Amygdala (tissue), 56 donors: ENCODE data around the gene PPA2.

Experiments
- DNase-seq, 56 donors: peaks; one replicate each; lab custom pipeline; 2025; lab: John Stamatoyannopoulos, UW

Gene PPA2

GRCh38 chr4:105400901-105401677, 72.8 kb downstream of the PPA2 start:
- no peak for DNase-seq

- DNase-seq = no peak
Measured at GRCh38 chr4:105399532-105400161, 74.2 kb downstream of the PPA2 start.

GRCh38 chr4:105392858-105393257, 81.0 kb downstream of the PPA2 start:
- DNase-seq = no peak

GRCh38 chr4:105389167-105389566, 84.7 kb downstream of the PPA2 start:
- DNase-seq = no peak

GRCh38 chr4:105387466-105387865, 86.4 kb downstream of the PPA2 start:
- no peak for DNase-seq

GRCh38 chr4:105386012-105386411, 87.8 kb downstream of the PPA2 start:
- no peak for DNase-seq

- DNase-seq = no peak
Measured at GRCh38 chr4:105374071-105374470, 99.8 kb downstream of the PPA2 start.

- no peak for DNase-seq
Measured at GRCh38 chr4:105373324-105373723, 100.5 kb downstream of the PPA2 start.

GRCh38 chr4:105369988-105370387, 103.9 kb downstream of the PPA2 start:
- DNase-seq = no peak

- no peak for DNase-seq
Measured at GRCh38 chr4:105361053-105361452, 112.8 kb downstream of the PPA2 start.

- no peak for DNase-seq
Measured at GRCh38 chr4:105357258-105357980, 116.4 kb downstream of the PPA2 start.

GRCh38 chr4:105356194-105356593, 117.7 kb downstream of the PPA2 start:
- no peak for DNase-seq

GRCh38 chr4:105352826-105353225, 121.0 kb downstream of the PPA2 start:
- DNase-seq = no peak

- no peak for DNase-seq
Measured at GRCh38 chr4:105351861-105352260, 122.0 kb downstream of the PPA2 start.

- DNase-seq = no peak
Measured at GRCh38 chr4:105350859-105351490, 122.9 kb downstream of the PPA2 start.

- no peak for DNase-seq
Measured at GRCh38 chr4:105348719-105349118, 125.1 kb downstream of the PPA2 start.

GRCh38 chr4:105346869-105347268, 127.0 kb downstream of the PPA2 start:
- DNase-seq = no peak

GRCh38 chr4:105345838-105346237, 128.0 kb downstream of the PPA2 start:
- no peak for DNase-seq

- no peak for DNase-seq
Measured at GRCh38 chr4:105345358-105345757, 128.5 kb downstream of the PPA2 start.

- no peak for DNase-seq
Measured at GRCh38 chr4:105344141-105344540, 129.7 kb downstream of the PPA2 start.
